HepG2 (cell line): ENCODE measurements around the gene KLHL40. TPM values are rescaled to one million over a fixed set of nuclear protein-coding genes. Genes with fewer than 3 reads are reported as not detected.

Experiments
- ATAC-seq: fragments of 200-7000 bp; cut with Tn5 transposase; 3 replicates; pipeline ENCODE4 v1.9.1; 2020; ENCODE audit warnings: mild to moderate bottlenecking, moderate library complexity
- BruUV-seq: library from RNA; stranded (reverse); fragments of 400-500 nt; replicated peaks from 2 replicates; lab custom pipeline; 2021; lab: Mats Ljungman, UMichigan
- CTCF ChIA-PET: fragments of 300-600 bp; formaldehyde crosslinking; extraction: SDS; loops from one replicate; lab custom pipeline; 2021; ENCODE audit warnings: low total read pairs, inconsistent platforms, low intra/inter-chr PET ratio; lab: Yijun Ruan, JAX
- POLR2A ChIA-PET: fragments of 350-600 bp; sonication (Branson Sonifier 250); formaldehyde crosslinking; loops from one replicate; lab custom pipeline; 2020; ENCODE audit warnings: antibody characterized with exemption, inconsistent platforms; lab: Yijun Ruan, JAX
- DNase-seq: peaks from one replicate; pipeline ENCODE4 v3.0.0-alpha.2; 2015; ENCODE audit warnings: low spot score
- FAIRE-seq: peaks from 3 replicates; lab custom pipeline; 2011; peaks lifted over from hg19 to GRCh38; lab: Jason Lieb, UNC
- H2AFZ ChIP-seq: one replicate; pipeline ENCODE4 v1.6.1; 2011; ENCODE audit warnings: low read length, inconsistent platforms
- H3K27ac ChIP-seq: fragments of 300-600 bp; 3 replicates; pipeline ENCODE4 v1.8.0; 2011; ENCODE audit warnings: mixed run types, mild to moderate bottlenecking, mixed read lengths, low read length, inconsistent platforms; ENCODE audit not compliant: insufficient read depth; ENCODE audit errors: extremely low read length
- H3K27me3 ChIP-seq, 2 experiments: fragments of 200-600 bp in 1 of 2; 2 replicates in 1 of 2; 3 replicates in 1 of 2; pipeline versions ENCODE4 v1.6.0 to v1.8.0; 2011; ENCODE audit warnings: low read length in 2 of 2, mild to moderate bottlenecking in 2 of 2, moderate library complexity in 2 of 2, inconsistent platforms in 1 of 2; ENCODE audit not compliant: insufficient read depth in 2 of 2, control insufficient read depth in 1 of 2
- H3K36me3 ChIP-seq, 2 experiments: fragments of 200-600 bp in 1 of 2; replicated peaks in 1 of 2; 2 replicates in 1 of 2; 3 replicates in 1 of 2; pipeline versions ENCODE4 v1.5.1 to v1.8.0; 2011; ENCODE audit warnings: low read length in 2 of 2, inconsistent platforms in 1 of 2; ENCODE audit not compliant: insufficient read depth in 2 of 2, control insufficient read depth in 1 of 2
- H3K4me1 ChIP-seq: 2 replicates; pipeline ENCODE4 v1.5.1; 2012; ENCODE audit warnings: low read length, inconsistent platforms; ENCODE audit not compliant: insufficient read depth
- H3K4me2 ChIP-seq: 2 replicates; pipeline ENCODE4 v1.6.0; 2011; ENCODE audit warnings: low read depth, low read length, inconsistent platforms
- H3K4me3 ChIP-seq, 3 experiments: fragments of 200-600 bp in 1 of 3; sonication (generic), shearing (Covaris generic) in 1 of 3; replicated peaks in 1 of 3; 2 replicates each; pipeline ENCODE4 v1.5.1; 2011 to 2016; ENCODE audit warnings: low read length in 3 of 3, inconsistent platforms in 2 of 3, low read depth in 2 of 3, mild to moderate bottlenecking in 2 of 3, control low read depth in 1 of 3, mixed read lengths in 1 of 3; ENCODE audit not compliant: insufficient read depth in 1 of 3
- H3K79me2 ChIP-seq: one replicate; pipeline ENCODE4 v1.6.1; 2011; ENCODE audit warnings: low read length, inconsistent platforms; ENCODE audit not compliant: insufficient read depth
- H3K9ac ChIP-seq: 2 replicates; pipeline ENCODE4 v1.6.0; 2011; ENCODE audit warnings: mild to moderate bottlenecking, low read depth, low read length, inconsistent platforms; ENCODE audit not compliant: insufficient read depth
- H3K9me3 ChIP-seq: 2 replicates; pipeline ENCODE4 v1.5.1; 2012; ENCODE audit warnings: mild to moderate bottlenecking, low read length
- H4K20me1 ChIP-seq: 2 replicates; pipeline ENCODE4 v1.6.0; 2011; ENCODE audit warnings: inconsistent platforms, mild to moderate bottlenecking, low read length, moderate library complexity; ENCODE audit not compliant: insufficient read depth
- FOXO1 ChIP-seq: sonication (generic); formaldehyde crosslinking; IDR thresholded peaks from 2 replicates; pipeline ENCODE4 v1.4.0; 2020; ENCODE audit warnings: missing genetic modification reagents
- KDM1A ChIP-seq: IDR thresholded peaks from 2 replicates; pipeline ENCODE4 v1.6.1; 2016; ENCODE audit warnings: missing compliant biosample characterization
- MAFG ChIP-seq: sonication (generic); formaldehyde crosslinking; IDR thresholded peaks from 2 replicates; pipeline ENCODE4 v1.5.1; 2020; ENCODE audit warnings: mild to moderate bottlenecking, missing genetic modification reagents
- MTA3 ChIP-seq: sonication (generic); formaldehyde crosslinking; IDR thresholded peaks from 2 replicates; pipeline ENCODE4 v1.4.0; 2020; ENCODE audit warnings: missing genetic modification reagents
- NFIC ChIP-seq: IDR thresholded peaks from 2 replicates; pipeline ENCODE4 v1.6.1; 2012; ENCODE audit warnings: mild to moderate bottlenecking, low read length, inconsistent platforms
- RAD21 ChIP-seq: fragments of 450-650 bp; formaldehyde crosslinking; IDR thresholded peaks from 2 replicates; pipeline ENCODE4 v1.5.0; 2020; ENCODE audit warnings: mild to moderate bottlenecking
- RFX3 ChIP-seq: IDR thresholded peaks from 2 replicates; pipeline ENCODE4 v1.6.1; 2016; ENCODE audit warnings: missing biosample characterization, missing genetic modification reagents
- SOX5 ChIP-seq: IDR thresholded peaks from 2 replicates; pipeline ENCODE4 v1.6.1; 2016; ENCODE audit warnings: borderline replicate concordance
- SSRP1 ChIP-seq: IDR thresholded peaks from 2 replicates; pipeline ENCODE4 v1.6.1; 2016; ENCODE audit warnings: control low read depth
- ZFP90 ChIP-seq: sonication (generic); formaldehyde crosslinking; IDR thresholded peaks from 2 replicates; pipeline ENCODE4 v1.8.0; 2022; ENCODE audit warnings: missing genetic modification reagents, mild to moderate bottlenecking, inconsistent platforms, borderline replicate concordance
- ZFY ChIP-seq: sonication (generic); formaldehyde crosslinking; IDR thresholded peaks from 2 replicates; pipeline ENCODE4 v1.4.0; 2020; ENCODE audit warnings: missing genetic modification reagents
- ZNF143 ChIP-seq: sonication (generic); formaldehyde crosslinking; IDR thresholded peaks from 2 replicates; pipeline ENCODE4 v1.4.0; 2020; ENCODE audit warnings: missing genetic modification reagents
- ZNF552 ChIP-seq: sonication (generic); formaldehyde crosslinking; IDR thresholded peaks from 2 replicates; pipeline ENCODE4 v1.9.0; 2022; ENCODE audit warnings: missing genetic modification reagents, mild to moderate bottlenecking, borderline replicate concordance
- ZNF746 ChIP-seq: sonication (generic); formaldehyde crosslinking; IDR thresholded peaks from 2 replicates; pipeline ENCODE4 v1.8.0; 2022; ENCODE audit warnings: mild to moderate bottlenecking, missing genetic modification reagents
- ZSCAN22 ChIP-seq: sonication (generic); formaldehyde crosslinking; IDR thresholded peaks from 2 replicates; pipeline ENCODE4 v1.4.0; 2020; ENCODE audit warnings: mild to moderate bottlenecking, missing genetic modification reagents
- WGBS: methylation state at CpG from one replicate; pipeline ENCODE4 v1.1.6; 2017; ENCODE audit warnings: low lambda C conversion rate; 5-methylcytosine and 5-hydroxymethylcytosine counted together
- in situ Hi-C: cut with HindIII; loops from 2 replicates; pipeline ENCODE4 v1.10.0; 2017; ENCODE audit warnings: low pct_unique_long_range_greater_than_20kb; ENCODE audit not compliant: extremely low pct_ligation_motif_present
- intact Hi-C: fragments of 100-400 bp; cut with micrococcal nuclease; formaldehyde crosslinking; loops from one replicate; pipeline ENCODE4 v1.10.0; 2022; ENCODE audit not compliant: unreplicated experiment
- polyA plus RNA-seq, 8 experiments: library from polyadenylated mRNA; depleted of rRNA in 3 of 8; stranded (reverse) in 7 of 8; unstranded in 1 of 8; fragments of >200 nt; fragmentation: Illumina TruSeq in 4 of 8; extraction: Trizol in 4 of 8; gene quantifications; 2 replicates each; pipeline versions ENCODE4 v1.2.1 to v1.2.3, GENCODE V29; 2011 to 2016; ENCODE audit warnings: low read depth in 4 of 8, missing spikeins in 1 of 8, mixed read lengths in 1 of 8; ENCODE audit not compliant: insufficient read depth in 1 of 8
- total RNA-seq, 5 experiments: library from RNA; depleted of rRNA; stranded (reverse); fragments of >200 nt; fragmentation: Illumina TruSeq; extraction: Trizol; gene quantifications; 2 replicates each; pipeline ENCODE4 v1.2.3, GENCODE V29; 2016; ENCODE audit warnings: low read depth in 1 of 5
- TF ChIP-seq, protein P1 (sequence below): sonication (generic); formaldehyde crosslinking; IDR thresholded peaks from 2 replicates; pipeline ENCODE4 v1.4.0; 2020; ENCODE audit warnings: missing genetic modification reagents, borderline replicate concordance
- TF ChIP-seq, protein P2 (sequence below): sonication (generic); formaldehyde crosslinking; IDR thresholded peaks from 2 replicates; pipeline ENCODE4 v1.4.0; 2020; ENCODE audit warnings: mild to moderate bottlenecking, low read depth, missing genetic modification reagents
- TF ChIP-seq, protein P3 (sequence below): sonication (generic); formaldehyde crosslinking; IDR thresholded peaks from 2 replicates; pipeline ENCODE4 v1.4.0; 2020; ENCODE audit warnings: missing genetic modification reagents, mild to moderate bottlenecking, borderline replicate concordance
- TF ChIP-seq, protein P4 (sequence below): sonication (generic); formaldehyde crosslinking; IDR thresholded peaks from 2 replicates; pipeline ENCODE4 v1.8.0; 2022; ENCODE audit warnings: mild to moderate bottlenecking, missing genetic modification reagents, moderate library complexity

KLHL40 gene
- total and polyA plus RNA-seq, 2 of the 13 experiments (the other 11 are each of a cell fraction or from before 2014, with no cell fraction given) = not detected

DNA sequence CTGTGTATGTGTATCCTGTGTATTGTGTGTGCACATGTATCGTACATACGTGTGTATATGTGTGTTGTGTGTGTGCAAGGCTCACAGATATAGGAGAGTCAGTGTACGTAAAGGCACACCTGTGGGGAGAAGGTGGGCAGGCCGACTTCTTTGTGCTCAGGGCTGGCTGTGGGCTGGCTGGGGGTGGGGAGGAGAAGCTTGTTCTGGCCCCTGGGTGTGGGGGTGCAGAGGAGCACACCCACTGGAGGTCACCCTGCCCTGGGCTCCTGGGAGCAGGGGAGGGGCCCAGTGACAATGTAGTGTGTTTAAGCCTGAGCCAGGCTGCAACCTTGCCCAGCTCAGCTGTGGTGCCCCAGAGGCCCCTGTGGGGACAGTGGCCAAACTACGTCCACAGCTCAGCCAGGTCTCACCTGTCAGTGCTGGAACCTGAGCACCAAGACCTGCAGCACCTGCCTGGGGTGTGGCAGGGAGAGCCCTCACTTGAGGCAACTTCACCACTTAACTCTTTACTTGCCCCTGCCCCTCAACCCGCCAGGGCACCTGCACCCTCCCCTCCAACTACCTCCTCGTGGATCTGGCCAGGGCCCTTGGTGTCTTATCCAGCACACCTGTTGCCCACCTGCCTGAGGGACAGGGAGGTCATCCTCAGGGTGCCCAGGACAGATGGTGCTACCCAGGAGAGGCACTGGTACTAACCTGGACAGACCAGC is 19.9 kb downstream of the KLHL40 start:
- H3K36me3 ChIP-seq = no peaks in the 10 kb centered on the region
- POLR2A ChIA-PET = no interaction called here
- no peak overlapping the region for H2AFZ ChIP-seq
- H3K4me3 ChIP-seq = no peak overlapping the region
- H3K9me3 ChIP-seq = no peaks in the 10 kb centered on the region
- intact Hi-C loops (no loop called here), in situ Hi-C loops (no loop called here)
- H3K27ac ChIP-seq = no peak overlapping the region
- no peak overlapping the region for H3K4me2 ChIP-seq
- no peaks in the 10 kb centered on the region for H3K4me1 ChIP-seq
- H3K9ac ChIP-seq = no peak overlapping the region
- FAIRE-seq = no peak
- BruUV-seq = no TSS peak
- WGBS = 17% methylated on average over 5 of the region's 7 CpGs
- no peak for DNase-seq
- H3K27me3 ChIP-seq = peaks cover 3 to 10% of the 10 kb centered on the region in 2 experiments; a peak in 3 of 5 replicates
- no peak for ATAC-seq
- no peaks in the 10 kb centered on the region for H4K20me1 ChIP-seq
- H3K79me2 ChIP-seq = no peaks in the 10 kb centered on the region
- CTCF ChIA-PET = no interaction called here
- TF ChIP-seq SSRP1 (no peak), NFIC (no peak), KDM1A (CRISPR knock-in tag) (no peak), ZFP90 (CRISPR knock-in tag) (no peak), FOXO1 (CRISPR knock-in tag) (no peak), ZNF552 (CRISPR knock-in tag) (no peak), ZNF746 (CRISPR knock-in tag) (no peak), MAFG (CRISPR knock-in tag) (no peak), ZNF143 (CRISPR knock-in tag) (no peak), ZFY (CRISPR knock-in tag) (no peak), SOX5 (CRISPR knock-in tag) (no peak), RAD21 (CRISPR knock-in tag) (no peak), MTA3 (CRISPR knock-in tag) (no peak), RFX3 (CRISPR knock-in tag) (no peak), ZSCAN22 (no peak)
- TF ChIP-seq, protein P1, sequence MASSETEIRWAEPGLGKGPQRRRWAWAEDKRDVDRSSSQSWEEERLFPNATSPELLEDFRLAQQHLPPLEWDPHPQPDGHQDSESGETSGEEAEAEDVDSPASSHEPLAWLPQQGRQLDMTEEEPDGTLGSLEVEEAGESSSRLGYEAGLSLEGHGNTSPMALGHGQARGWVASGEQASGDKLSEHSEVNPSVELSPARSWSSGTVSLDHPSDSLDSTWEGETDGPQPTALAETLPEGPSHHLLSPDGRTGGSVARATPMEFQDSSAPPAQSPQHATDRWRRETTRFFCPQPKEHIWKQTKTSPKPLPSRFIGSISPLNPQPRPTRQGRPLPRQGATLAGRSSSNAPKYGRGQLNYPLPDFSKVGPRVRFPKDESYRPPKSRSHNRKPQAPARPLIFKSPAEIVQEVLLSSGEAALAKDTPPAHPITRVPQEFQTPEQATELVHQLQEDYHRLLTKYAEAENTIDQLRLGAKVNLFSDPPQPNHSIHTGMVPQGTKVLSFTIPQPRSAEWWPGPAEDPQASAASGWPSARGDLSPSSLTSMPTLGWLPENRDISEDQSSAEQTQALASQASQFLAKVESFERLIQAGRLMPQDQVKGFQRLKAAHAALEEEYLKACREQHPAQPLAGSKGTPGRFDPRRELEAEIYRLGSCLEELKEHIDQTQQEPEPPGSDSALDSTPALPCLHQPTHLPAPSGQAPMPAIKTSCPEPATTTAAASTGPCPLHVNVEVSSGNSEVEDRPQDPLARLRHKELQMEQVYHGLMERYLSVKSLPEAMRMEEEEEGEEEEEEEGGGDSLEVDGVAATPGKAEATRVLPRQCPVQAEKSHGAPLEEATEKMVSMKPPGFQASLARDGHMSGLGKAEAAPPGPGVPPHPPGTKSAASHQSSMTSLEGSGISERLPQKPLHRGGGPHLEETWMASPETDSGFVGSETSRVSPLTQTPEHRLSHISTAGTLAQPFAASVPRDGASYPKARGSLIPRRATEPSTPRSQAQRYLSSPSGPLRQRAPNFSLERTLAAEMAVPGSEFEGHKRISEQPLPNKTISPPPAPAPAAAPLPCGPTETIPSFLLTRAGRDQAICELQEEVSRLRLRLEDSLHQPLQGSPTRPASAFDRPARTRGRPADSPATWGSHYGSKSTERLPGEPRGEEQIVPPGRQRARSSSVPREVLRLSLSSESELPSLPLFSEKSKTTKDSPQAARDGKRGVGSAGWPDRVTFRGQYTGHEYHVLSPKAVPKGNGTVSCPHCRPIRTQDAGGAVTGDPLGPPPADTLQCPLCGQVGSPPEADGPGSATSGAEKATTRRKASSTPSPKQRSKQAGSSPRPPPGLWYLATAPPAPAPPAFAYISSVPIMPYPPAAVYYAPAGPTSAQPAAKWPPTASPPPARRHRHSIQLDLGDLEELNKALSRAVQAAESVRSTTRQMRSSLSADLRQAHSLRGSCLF = no peak
- TF ChIP-seq, protein P2, sequence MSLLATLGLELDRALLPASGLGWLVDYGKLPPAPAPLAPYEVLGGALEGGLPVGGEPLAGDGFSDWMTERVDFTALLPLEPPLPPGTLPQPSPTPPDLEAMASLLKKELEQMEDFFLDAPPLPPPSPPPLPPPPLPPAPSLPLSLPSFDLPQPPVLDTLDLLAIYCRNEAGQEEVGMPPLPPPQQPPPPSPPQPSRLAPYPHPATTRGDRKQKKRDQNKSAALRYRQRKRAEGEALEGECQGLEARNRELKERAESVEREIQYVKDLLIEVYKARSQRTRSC = no peak
- TF ChIP-seq, protein P3, sequence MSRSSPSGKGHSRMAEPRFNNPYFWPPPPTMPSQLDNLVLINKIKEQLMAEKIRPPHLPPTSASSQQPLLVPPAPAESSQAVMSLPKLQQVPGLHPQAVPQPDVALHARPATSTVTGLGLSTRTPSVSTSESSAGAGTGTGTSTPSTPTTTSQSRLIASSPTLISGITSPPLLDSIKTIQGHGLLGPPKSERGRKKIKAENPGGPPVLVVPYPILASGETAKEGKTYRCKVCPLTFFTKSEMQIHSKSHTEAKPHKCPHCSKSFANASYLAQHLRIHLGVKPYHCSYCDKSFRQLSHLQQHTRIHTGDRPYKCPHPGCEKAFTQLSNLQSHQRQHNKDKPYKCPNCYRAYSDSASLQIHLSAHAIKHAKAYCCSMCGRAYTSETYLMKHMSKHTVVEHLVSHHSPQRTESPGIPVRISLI (CRISPR knock-in tag) = no peak
- TF ChIP-seq, protein P4, sequence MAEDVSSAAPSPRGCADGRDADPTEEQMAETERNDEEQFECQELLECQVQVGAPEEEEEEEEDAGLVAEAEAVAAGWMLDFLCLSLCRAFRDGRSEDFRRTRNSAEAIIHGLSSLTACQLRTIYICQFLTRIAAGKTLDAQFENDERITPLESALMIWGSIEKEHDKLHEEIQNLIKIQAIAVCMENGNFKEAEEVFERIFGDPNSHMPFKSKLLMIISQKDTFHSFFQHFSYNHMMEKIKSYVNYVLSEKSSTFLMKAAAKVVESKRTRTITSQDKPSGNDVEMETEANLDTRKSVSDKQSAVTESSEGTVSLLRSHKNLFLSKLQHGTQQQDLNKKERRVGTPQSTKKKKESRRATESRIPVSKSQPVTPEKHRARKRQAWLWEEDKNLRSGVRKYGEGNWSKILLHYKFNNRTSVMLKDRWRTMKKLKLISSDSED = no peak
